ENCODE data around the gene NDUFB4.
A peak's percentile ranks its signal among the peaks of the same experiment; 100 is the strongest.

Gene NDUFB4

GRCh38 chr3:120641696-120642246 lies 45.6 kb downstream of the NDUFB4 start:
- DNase-seq: no peak

GRCh38 chr3:120642368-120642948 lies 46.3 kb downstream of the NDUFB4 start:
- DNase-seq: peak; percentile 6

- DNase-seq: no peak
Observed at GRCh38 chr3:120645083-120645845, 49.1 kb downstream of the NDUFB4 start.

GRCh38 chr3:120646771-120647432 lies 50.8 kb downstream of the NDUFB4 start:
- DNase-seq: no peak

GRCh38 chr3:120648290-120648689 lies 52.2 kb downstream of the NDUFB4 start:
- no peak for DNase-seq

- DNase-seq: no peak
Observed at GRCh38 chr3:120649830-120650233, 53.7 kb downstream of the NDUFB4 start.

GRCh38 chr3:120650311-120650710 lies 54.2 kb downstream of the NDUFB4 start:
- no peak for DNase-seq
